ENCODE data around the gene NOL11.
"Not testable (repeated sequence)": the region's sequence is repeated elsewhere in the genome, so short reads cannot be mapped to it uniquely, and the experiment has no call there.

The NOL11 gene

DNA sequence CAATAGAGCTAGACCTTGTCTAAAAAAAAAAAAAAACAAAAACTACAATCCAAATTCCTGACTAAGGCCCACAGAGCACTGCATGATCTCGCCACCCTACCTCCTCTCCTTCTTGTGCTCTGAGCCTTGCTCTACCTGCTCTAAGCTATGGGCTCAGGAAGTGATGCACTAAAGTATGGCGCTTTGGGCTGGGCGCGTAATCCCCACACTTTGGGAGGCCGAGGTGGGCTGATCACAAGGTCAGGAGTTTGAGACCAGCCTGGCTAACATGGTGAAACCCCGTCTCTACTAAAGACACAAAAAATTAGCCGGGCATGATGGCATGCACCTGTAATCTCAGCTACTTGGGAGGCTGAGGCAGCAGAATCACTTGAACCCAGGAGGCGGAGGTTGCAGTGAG is 37.0 kb downstream of the NOL11 start:
- not testable (repeated sequence) for DNase-seq (ENCODE audit: low spot score)

DNA sequence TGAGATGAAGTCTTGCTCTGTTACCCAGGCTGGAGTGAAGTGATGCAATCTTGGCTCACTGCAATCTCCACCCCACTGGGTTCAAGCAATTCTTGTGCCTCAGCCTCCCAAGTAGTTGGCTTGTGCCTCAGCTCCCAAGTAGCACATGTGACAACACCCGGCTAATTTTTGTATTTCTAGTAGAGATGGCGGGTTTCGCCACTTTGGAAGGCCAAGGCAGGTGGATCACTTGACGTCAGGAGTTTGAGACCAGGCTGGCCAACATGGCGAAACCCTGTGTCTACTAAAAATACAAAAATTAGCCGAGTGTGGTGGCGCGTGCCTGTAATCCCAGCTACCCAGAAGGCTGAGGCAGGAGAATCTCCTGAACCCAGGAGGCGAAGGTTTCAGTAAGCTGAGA is 39.0 kb downstream of the NOL11 start:
- DNase-seq (ENCODE audit: low spot score): not testable (repeated sequence)

DNA sequence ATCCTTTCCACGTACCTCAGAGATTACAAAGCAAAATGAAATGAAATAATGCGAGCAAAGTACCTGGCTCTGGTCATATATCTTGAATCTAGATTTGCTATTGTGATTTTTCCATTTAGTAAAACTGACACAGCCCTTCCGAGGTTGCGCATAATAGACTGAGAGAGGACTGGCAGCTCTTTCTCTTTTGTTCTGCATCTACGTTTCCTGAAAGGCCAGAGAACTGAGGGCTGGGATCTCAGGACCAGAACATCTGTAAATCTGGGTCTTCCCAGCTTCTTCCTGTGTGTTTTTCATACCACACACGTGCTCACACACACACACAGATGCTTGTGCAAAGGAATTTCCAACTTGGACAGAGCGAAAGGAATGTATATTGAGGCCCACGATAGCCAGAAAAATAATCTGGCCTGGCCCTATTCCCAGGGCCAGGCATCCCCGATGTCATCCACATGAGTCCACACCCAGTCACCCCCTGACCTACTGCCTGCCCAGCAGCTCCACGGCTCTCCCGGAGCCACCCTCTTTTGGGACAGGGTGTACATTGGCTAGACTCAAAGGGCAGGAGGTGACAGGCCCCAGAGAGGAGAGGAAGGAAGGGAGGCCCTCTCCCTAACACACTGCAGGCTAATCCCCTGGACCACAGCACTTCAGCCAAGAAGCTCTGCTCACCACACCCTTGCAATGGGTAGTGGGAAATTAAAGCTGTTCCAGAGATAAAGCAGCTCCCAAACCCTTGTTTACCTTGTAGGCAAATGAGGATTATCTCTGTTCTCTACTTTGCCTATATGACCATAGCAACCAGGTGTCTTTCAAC is 41.8 kb downstream of the NOL11 start:
- DNase-seq (ENCODE audit: low spot score): no peak

DNA sequence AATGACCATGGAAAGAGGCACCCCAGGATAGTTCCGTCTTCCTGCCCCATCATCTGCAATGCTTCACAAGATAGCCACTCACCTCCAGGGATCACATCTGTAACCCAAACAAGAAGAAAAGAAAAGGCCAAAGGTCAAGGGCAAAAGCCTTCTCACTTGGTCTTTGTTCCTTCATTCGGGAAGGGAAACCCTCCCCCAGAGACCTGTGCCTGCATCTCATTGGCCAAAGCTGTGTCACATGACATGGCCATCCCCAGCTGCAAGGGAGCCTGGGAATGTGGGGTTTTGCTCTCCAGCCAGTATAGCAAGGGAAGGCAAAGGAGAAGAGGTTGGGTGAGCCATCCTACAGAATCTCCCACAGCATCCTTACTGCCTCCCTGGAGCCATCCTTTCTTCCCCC is 47.9 kb downstream of the NOL11 start:
- DNase-seq (ENCODE audit: low spot score): no peak

DNA sequence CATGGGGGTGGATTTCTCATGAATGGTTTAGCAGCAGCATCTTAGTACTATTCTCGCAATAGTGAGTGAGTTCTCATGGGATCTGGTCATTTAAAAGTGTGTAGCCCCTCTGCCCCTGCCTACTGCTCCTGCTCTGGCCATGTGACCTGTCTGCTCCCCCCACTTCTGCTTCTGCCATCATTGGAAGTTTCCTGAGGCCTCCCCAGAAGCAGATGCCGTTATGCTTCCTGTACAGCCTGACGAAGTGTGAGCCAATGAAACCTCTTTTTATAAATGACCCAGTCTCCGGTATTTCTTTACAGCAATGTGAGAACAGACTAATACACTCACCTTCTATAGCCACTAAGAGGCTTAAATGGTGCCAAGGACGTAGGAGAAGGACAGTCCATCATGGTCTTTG is 51.5 kb downstream of the NOL11 start:
- DNase-seq (ENCODE audit: low spot score): no peak

DNA sequence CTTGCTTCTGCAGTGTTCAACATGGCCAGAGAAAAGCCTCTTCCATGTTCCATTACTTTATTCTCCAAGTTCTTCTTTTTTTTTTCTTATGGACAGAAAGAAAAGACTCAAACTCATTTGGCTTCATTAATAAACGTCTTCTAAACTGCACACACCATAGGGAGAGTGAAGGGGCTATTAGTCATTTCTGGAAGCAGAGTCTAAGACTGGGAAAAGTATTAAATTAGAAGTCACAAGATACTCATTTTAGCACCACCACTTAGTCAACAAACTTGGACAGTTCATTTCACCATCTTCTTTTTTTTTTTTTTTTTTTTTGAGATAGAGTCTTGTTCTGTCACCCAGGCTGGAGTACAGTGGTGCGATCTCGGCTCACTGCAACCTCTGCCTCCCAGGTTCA is 52.8 kb downstream of the NOL11 start:
- DNase-seq (ENCODE audit: low spot score): no peak

DNA sequence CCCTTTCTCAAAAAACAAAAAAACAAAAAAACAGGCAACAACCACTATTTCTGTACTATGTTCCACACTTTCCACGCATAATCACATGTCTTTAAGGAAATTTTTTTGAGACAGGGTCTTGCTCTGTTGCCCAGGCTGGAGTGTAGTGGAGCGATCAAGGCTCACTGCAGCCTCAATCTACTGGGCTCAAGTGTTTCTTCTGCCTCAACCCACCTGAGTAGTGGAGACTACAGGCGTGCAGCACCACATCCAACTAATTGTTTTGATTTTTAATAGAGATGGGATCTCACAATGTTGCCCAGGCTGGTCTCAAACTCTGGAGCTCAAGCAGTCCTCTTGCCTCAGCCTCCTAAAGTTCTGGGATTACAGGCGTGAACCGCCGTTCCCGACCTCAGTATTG is 54.9 kb downstream of the NOL11 start:
- DNase-seq (ENCODE audit: low spot score): no peak

DNA sequence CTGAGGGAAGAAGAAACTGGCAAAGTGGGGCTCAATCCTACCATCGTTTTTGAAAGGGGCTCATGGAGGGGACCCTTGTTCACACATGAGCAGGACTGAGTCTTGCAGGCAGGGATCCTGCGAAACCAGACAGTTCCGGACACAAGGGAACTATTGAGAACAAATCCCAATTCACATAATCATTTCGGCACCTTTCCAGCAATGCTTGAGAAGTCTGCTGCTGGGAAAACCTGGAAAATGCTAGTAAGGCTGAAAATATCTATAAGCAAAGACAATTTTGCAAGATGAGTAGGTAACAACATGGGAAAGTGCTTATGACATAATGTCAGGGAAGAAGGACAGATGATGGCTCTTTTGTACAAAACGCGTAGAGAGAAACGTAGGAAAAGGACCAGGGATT is 55.5 kb downstream of the NOL11 start:
- no peak for DNase-seq (ENCODE audit: low spot score)

DNA sequence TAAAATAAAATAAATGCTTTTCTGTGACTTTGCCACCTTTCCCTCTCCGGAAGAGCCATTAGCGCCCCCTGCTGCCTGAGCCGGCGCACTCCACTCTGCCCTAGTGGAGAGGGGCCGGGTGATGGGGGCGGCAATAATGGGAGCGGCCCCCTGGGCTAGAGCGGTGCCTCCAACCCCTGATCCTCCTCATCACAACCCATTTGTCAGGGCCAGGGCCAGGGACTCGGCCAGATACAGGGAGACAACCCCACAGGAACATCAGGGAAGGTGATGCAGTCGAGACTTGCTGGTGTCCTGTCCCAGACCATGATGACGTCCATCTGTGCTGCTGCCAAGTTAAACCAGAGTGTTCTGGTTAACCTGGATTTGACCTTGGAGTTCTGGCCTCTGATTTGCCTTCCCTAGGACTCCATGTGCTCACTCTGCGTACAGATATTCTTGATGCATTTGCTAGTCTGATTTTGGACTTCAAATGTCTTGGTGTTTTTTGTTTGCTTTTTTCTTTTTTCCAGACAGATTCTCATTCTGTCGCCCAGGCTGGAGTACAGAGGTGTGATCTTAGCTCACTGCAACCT is 61.4 kb downstream of the NOL11 start:
- peak; percentile 12 for DNase-seq (ENCODE audit: low spot score)

DNA sequence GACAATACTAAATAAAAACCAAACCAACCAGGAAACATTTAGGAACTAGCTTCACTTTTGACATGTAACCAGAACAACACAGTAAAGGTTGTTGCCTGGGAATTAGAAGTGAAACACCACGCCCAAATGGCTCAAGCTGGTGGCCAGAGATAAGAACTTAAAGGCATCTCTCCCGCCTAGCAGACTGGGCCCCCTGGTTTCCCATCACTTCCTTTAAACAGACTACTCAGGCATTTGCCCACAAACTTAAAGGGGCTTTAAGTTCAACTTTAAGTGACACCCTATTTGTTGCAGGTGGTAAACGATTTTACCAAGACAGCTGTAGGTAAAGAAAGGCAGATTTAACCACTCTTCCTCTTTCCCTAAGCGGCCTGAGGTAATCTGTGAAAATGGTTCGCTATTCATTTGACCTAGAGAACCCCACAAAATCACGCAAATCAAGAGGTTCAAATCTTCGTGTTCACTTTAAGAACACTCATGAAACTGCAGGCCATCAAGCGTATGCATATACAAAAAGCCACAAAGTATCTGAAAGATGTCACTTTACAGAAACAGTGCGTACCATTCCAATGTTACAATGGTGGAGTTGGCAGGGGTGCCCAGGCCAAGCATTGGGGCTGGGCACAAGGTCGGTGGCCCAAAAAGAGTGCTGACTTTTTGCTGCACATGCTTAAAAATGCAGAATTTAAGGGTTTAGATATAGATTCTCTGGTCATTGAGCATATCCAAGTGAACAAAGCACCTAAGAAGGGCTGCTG is 66.8 kb downstream of the NOL11 start:
- DNase-seq (ENCODE audit: low spot score): no peak

DNA sequence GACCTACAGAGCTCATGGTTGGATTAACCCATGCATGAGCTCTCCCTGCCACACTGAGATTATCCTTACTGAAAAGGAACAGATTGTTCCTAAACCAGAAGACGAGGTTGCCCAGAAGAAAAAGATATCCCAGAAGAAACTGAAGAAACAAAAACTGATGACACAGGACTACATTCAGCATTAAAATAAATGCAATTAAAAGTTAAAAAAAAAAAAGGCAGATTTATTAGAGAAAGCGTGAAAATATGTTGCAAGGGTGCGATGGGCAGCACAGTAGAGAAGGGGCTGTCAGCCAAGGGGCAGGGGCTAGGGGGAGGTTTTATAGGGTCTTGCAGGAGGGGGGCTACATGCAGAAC is 67.4 kb downstream of the NOL11 start:
- DNase-seq (ENCODE audit: low spot score): no peak

DNA sequence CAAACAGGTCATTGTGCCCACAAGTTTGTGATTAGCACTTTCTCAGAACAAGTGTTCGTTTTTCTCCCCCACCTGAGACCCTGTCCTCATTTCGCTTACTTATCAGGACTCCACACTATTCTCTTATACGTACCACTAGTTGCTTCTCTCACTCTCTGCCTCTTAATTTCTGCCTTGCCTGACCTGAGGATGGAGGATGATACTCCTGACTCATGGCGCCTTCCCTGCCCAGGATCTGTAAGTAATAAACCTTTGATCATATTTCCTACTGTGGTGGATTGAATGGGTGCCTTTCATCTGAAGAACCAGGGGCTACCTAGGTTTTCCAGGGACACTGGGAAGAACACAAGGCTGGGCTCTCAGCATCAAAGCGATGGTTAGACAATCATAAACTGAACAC is 67.8 kb downstream of the NOL11 start:
- no peak for DNase-seq (ENCODE audit: low spot score)
